Lung (tissue), 12 donors: ENCODE data around the gene PIRT. TPM values are rescaled to one million over a fixed set of nuclear protein-coding genes. Genes with fewer than 3 reads are reported as not detected.

Source experiments
- ATAC-seq: fragments of 200-7000 bp; cut with Tn5 transposase; one replicate; pipeline ENCODE4 v1.9.1; 2020; ENCODE audit warnings: moderate number of reproducible peaks; ENCODE audit not compliant: insufficient read depth, low FRiP score
- DNase-seq, 3 donors: peaks; one replicate each; pipeline ENCODE4 v3.0.0-alpha.2; 2013 to 2017
- H3K27ac ChIP-seq, 2 donors: one replicate each; pipeline ENCODE4 v1.5.1; 2013; ENCODE audit warnings: mild to moderate bottlenecking in 2 of 2, moderate library complexity in 2 of 2, control low read depth in 1 of 2, inconsistent platforms in 1 of 2, low read depth in 1 of 2, low read length in 1 of 2
- H3K27me3 ChIP-seq, 3 donors: one replicate each; pipeline ENCODE4 v1.5.1; 2013; ENCODE audit warnings: low read length in 2 of 3; ENCODE audit not compliant: control insufficient read depth in 3 of 3, insufficient read depth in 3 of 3
- H3K36me3 ChIP-seq, 4 donors: one replicate each; pipeline ENCODE4 v1.5.1; 2013; ENCODE audit warnings: low read length in 4 of 4, mild to moderate bottlenecking in 1 of 4, moderate library complexity in 1 of 4; ENCODE audit not compliant: control insufficient read depth in 4 of 4, insufficient read depth in 4 of 4
- H3K4me1 ChIP-seq, 5 donors: one replicate each; pipeline ENCODE4 v1.5.1; 2013; ENCODE audit warnings: low read length in 5 of 5, mild to moderate bottlenecking in 2 of 5, moderate library complexity in 1 of 5; ENCODE audit not compliant: control insufficient read depth in 5 of 5, insufficient read depth in 5 of 5
- H3K4me3 ChIP-seq: one replicate; pipeline ENCODE4 v1.5.1; 2013; ENCODE audit warnings: mild to moderate bottlenecking, control low read depth, moderate library complexity
- H3K9ac ChIP-seq, 2 donors: one replicate each; pipeline ENCODE4 v1.5.1; 2013; ENCODE audit warnings: low read length in 2 of 2, control low read depth in 1 of 2; ENCODE audit not compliant: insufficient read depth in 1 of 2
- H3K9me3 ChIP-seq, 4 donors: one replicate each; pipeline ENCODE4 v1.5.1; 2013; ENCODE audit warnings: low read length in 3 of 4, mild to moderate bottlenecking in 1 of 4, moderate library complexity in 1 of 4; ENCODE audit not compliant: control insufficient read depth in 4 of 4, insufficient read depth in 3 of 4
- CTCF ChIP-seq: IDR thresholded peaks from 2 replicates; pipeline ENCODE4 v1.5.1; 2012; ENCODE audit warnings: mild to moderate bottlenecking; ENCODE audit errors: control extremely low read depth, extremely low read depth
- WGBS, 2 donors: extraction: QIAGEN DNeasy Blood & Tissue Kit; methylation state at CpG; one replicate each; pipeline ENCODE4 v1.1.7; 2013; 5-methylcytosine and 5-hydroxymethylcytosine counted together
- polyA plus RNA-seq, 2 donors: library from polyadenylated mRNA; stranded (reverse); fragments of 200-250 nt; gene quantifications; one replicate each; pipeline ENCODE4 v1.2.1, GENCODE V29; 2013
- total RNA-seq, 2 donors: library from RNA; depleted of rRNA in 1 of 2; stranded (reverse); fragments of >200 nt in 1 of 2; gene quantifications; one replicate each; pipeline ENCODE4 v1.2.1, GENCODE V29; 2014 to 2021
- donor health status: control.
- donor health status: control.
- donor health status: Bipolar disorder and iron deficiency.
- donor health status: healthy.
- donor health status: DM: yes; HTN: yes; CAD: no.

Gene PIRT
- total and polyA plus RNA-seq, 4 donors = 0.26 TPM; not detected in 3

GRCh38 chr17:10806545-10807262 is 31.2 kb downstream of the PIRT start:
- Histone ChIP-seq H3K4me3 (no peak overlapping the region), H3K4me1 (peaks cover 0 to 2% (median 0%) of the 10 kb centered on the region in 5 donors), H3K36me3 (no peaks in the 10 kb centered on the region), H3K27me3 (no peaks in the 10 kb centered on the region), H3K9me3 (no peaks in the 10 kb centered on the region), H3K9ac (no peak overlapping the region), H3K27ac (no peak overlapping the region)
- DNase-seq = no peak
- TF ChIP-seq CTCF = no peak
- no peak for ATAC-seq
- 79 to 81% methylated on average over 9 of the region's 9 CpGs for WGBS, 2 donors

- Histone ChIP-seq H3K27ac (no peak overlapping the region), H3K4me3 (no peak overlapping the region), H3K9me3 (no peaks in the 10 kb centered on the region), H3K4me1 (peaks cover 0 to 2% (median 0%) of the 10 kb centered on the region in 5 donors), H3K36me3 (no peaks in the 10 kb centered on the region), H3K9ac (no peak overlapping the region), H3K27me3 (no peaks in the 10 kb centered on the region)
- DNase-seq (no peak), ATAC-seq (no peak)
- 71 to 93% methylated on average over 6 of the region's 6 CpGs for WGBS, 2 donors
- TF ChIP-seq CTCF = no peak
Observed at GRCh38 chr17:10805911-10806310, 32.0 kb downstream of the PIRT start.

GRCh38 chr17:10804546-10804945 is 33.3 kb downstream of the PIRT start:
- no peak for ATAC-seq
- Histone ChIP-seq H3K27me3 (no peaks in the 10 kb centered on the region), H3K36me3 (no peaks in the 10 kb centered on the region), H3K4me3 (no peak overlapping the region), H3K27ac (no peak overlapping the region), H3K9ac (no peak overlapping the region), H3K9me3 (no peaks in the 10 kb centered on the region), H3K4me1 (peaks cover 0 to 3% (median 2%) of the 10 kb centered on the region in 5 donors)
- no peak for DNase-seq
- 90 to 92% methylated on average over 7 of the region's 7 CpGs for WGBS, 2 donors
- no peak for TF ChIP-seq CTCF
